ENCODE measurements around the gene UGT2A2. TPM values are rescaled to one million over a fixed set of nuclear protein-coding genes. Genes with fewer than 3 reads are reported as not detected.

Gene UGT2A2
- total RNA-seq, 4 donors from 2014 or later, result not detected

- intact Hi-C loops (cut with DNase I; ENCODE audit: low total_unique reads), result no loop called here
- H3K4me3 ChIP-seq (ENCODE audit: low read depth, poor library complexity, severe bottlenecking), result no peak overlapping the region
- DNase-seq (ENCODE audit: low spot score in 2 of 2), result no peak
- TF ChIP-seq CTCF (IDR thresholded peaks at IDR 0.05), result no peak
- TF ChIP-seq POLR2A (IDR thresholded peaks at IDR 0.05), result no peak
- whole genome bisulfite sequencing, 2 donors, result 32 to 34% methylated on average over 1 of the region's 1 CpG
Measured at GRCh38 chr4:69591364-69591763, 48.1 kb downstream of the UGT2A2 start.

GRCh38 chr4:69589884-69590283 lies 49.6 kb downstream of the UGT2A2 start:
- H3K4me3 ChIP-seq (ENCODE audit: low read depth, poor library complexity, severe bottlenecking), result no peak overlapping the region
- no peak for TF ChIP-seq CTCF (IDR thresholded peaks at IDR 0.05)
- TF ChIP-seq POLR2A (IDR thresholded peaks at IDR 0.05), result no peak
- intact Hi-C loops (cut with DNase I; ENCODE audit: low total_unique reads), result no loop called here
- DNase-seq (ENCODE audit: low spot score in 2 of 2), result no peak
- WGBS, 2 donors, result 17 to 28% methylated on average over 1 of the region's 1 CpG

- H3K4me3 ChIP-seq (ENCODE audit: low read depth, poor library complexity, severe bottlenecking), result no peak overlapping the region
- intact Hi-C loops (cut with DNase I; ENCODE audit: low total_unique reads), result no loop called here
- no peak for DNase-seq (ENCODE audit: low spot score in 2 of 2)
- TF ChIP-seq POLR2A (IDR thresholded peaks at IDR 0.05) (no peak), CTCF (IDR thresholded peaks at IDR 0.05) (no peak)
- 76% methylated on average over 5 of the region's 5 CpGs for WGBS, 2 donors
Measured at GRCh38 chr4:69584135-69584534, 55.3 kb downstream of the UGT2A2 start.

- no peak for TF ChIP-seq POLR2A (IDR thresholded peaks at IDR 0.05)
- H3K4me3 ChIP-seq (ENCODE audit: low read depth, poor library complexity, severe bottlenecking), result no peak overlapping the region
- no peak for DNase-seq (ENCODE audit: low spot score in 2 of 2)
- WGBS, 2 donors, result 70 to 71% methylated on average over 2 of the region's 2 CpGs
- intact Hi-C loops (cut with DNase I; ENCODE audit: low total_unique reads), result no loop called here
Measured at GRCh38 chr4:69583543-69583942, 55.9 kb downstream of the UGT2A2 start.

GRCh38 chr4:69577245-69577644 lies 62.2 kb downstream of the UGT2A2 start:
- no peak for DNase-seq (ENCODE audit: low spot score in 2 of 2)
- intact Hi-C loops (cut with DNase I; ENCODE audit: low total_unique reads), result no loop called here
- 89 to 91% methylated on average over 1 of the region's 1 CpG for WGBS, 2 donors
- TF ChIP-seq POLR2A (IDR thresholded peaks at IDR 0.05) (no peak), CTCF (IDR thresholded peaks at IDR 0.05) (no peak)
- H3K4me3 ChIP-seq (ENCODE audit: low read depth, poor library complexity, severe bottlenecking), result no peak overlapping the region

- intact Hi-C loops (cut with DNase I; ENCODE audit: low total_unique reads), result no loop called here
- no peak for TF ChIP-seq POLR2A (IDR thresholded peaks at IDR 0.05)
- TF ChIP-seq CTCF (IDR thresholded peaks at IDR 0.05), result no peak
- DNase-seq (ENCODE audit: low spot score in 2 of 2), result no peak
- WGBS, 2 donors, result 96 to 97% methylated on average over 21 to 24 of the region's 24 CpGs
- no peak overlapping the region for H3K4me3 ChIP-seq (ENCODE audit: low read depth, poor library complexity, severe bottlenecking)
Measured at GRCh38 chr4:69576251-69576877, 63.1 kb downstream of the UGT2A2 start.

Data from lower leg skin (tissue), 4 donors.